ENCODE data around the gene NAP1L5. TPM values are rescaled to one million over a fixed set of nuclear protein-coding genes. Genes with fewer than 3 reads are reported as not detected.

NAP1L5 gene
- total and polyA plus RNA-seq, 2 donors (not counting 1 experiment from before 2014, with no cell fraction given), result 8.9 to 14.1 TPM

DNA sequence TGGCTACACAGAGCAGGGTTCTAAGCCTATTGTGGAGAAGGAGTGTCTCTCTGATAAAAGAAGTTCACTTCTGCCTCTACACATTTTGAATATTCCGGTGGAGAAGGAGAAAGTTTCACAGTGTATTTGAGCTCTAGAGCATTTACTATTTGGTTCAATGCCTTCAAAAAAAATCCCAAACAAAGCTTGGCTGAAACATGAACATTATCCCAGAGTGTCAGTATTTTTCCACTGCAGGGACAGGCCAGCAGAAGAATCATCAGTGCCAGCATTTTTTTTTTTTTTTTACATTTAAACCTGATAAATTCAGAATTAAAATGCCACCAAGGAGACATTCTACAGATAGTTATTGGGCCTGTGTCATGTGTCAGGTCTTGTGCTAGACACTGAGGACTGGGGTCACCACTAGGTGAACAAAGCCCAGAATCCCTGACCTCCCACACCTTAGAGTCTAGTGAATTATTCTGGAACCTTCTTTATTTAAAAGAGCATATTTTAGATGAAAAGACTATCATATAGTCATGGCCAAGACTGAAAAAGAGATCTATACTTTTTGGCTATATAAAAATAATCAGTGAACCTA lies 48.0 kb upstream of the NAP1L5 start:
- H3K9ac ChIP-seq (ENCODE audit: insufficient read depth, low read length), result no peak overlapping the region
- H3K9me3 ChIP-seq (ENCODE audit: control insufficient read depth, insufficient read depth, low read depth, low read length), result no peaks in the 10 kb centered on the region
- no peak for DNase-seq (ENCODE audit: low read depth in 2 of 2)
- TF ChIP-seq, protein P1, sequence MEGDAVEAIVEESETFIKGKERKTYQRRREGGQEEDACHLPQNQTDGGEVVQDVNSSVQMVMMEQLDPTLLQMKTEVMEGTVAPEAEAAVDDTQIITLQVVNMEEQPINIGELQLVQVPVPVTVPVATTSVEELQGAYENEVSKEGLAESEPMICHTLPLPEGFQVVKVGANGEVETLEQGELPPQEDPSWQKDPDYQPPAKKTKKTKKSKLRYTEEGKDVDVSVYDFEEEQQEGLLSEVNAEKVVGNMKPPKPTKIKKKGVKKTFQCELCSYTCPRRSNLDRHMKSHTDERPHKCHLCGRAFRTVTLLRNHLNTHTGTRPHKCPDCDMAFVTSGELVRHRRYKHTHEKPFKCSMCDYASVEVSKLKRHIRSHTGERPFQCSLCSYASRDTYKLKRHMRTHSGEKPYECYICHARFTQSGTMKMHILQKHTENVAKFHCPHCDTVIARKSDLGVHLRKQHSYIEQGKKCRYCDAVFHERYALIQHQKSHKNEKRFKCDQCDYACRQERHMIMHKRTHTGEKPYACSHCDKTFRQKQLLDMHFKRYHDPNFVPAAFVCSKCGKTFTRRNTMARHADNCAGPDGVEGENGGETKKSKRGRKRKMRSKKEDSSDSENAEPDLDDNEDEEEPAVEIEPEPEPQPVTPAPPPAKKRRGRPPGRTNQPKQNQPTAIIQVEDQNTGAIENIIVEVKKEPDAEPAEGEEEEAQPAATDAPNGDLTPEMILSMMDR (conservative IDR thresholded peaks at IDR 0.05 in 1 of 2, IDR thresholded peaks at IDR 0.05 in 1 of 2; ENCODE audit: low read depth in 1 of 2, low read length in 2 of 2), result no peak
- no peak overlapping the region for H3K4me2 ChIP-seq (ENCODE audit: extremely low read depth, insufficient read depth, low read length)
- no peaks in the 10 kb centered on the region for H3K27me3 ChIP-seq (ENCODE audit: control insufficient read depth, insufficient read depth, low read length)
- peaks cover 3% of the 10 kb centered on the region for H3K36me3 ChIP-seq (ENCODE audit: control insufficient read depth, insufficient read depth, low read length)
- no peak overlapping the region for H3K27ac ChIP-seq (ENCODE audit: insufficient read depth, low read length)
- H2AFZ ChIP-seq (ENCODE audit: low read length), result no peak overlapping the region
- no peaks in the 10 kb centered on the region for H3K79me2 ChIP-seq (ENCODE audit: control insufficient read depth, insufficient read depth, low read length)
- no peaks in the 10 kb centered on the region for H3K4me1 ChIP-seq (ENCODE audit: control insufficient read depth, extremely low read depth, insufficient read depth, low read length)
- no peaks in the 10 kb centered on the region for H4K20me1 ChIP-seq (ENCODE audit: control insufficient read depth, extremely low read depth, insufficient read depth, low read length)
- H3K4me3 ChIP-seq (replicated peaks in 1 of 4; ENCODE audit: control extremely low read depth in 1 of 4, insufficient read depth in 1 of 4, low read depth in 3 of 4, low read length in 4 of 4), result no peak overlapping the region

DNA sequence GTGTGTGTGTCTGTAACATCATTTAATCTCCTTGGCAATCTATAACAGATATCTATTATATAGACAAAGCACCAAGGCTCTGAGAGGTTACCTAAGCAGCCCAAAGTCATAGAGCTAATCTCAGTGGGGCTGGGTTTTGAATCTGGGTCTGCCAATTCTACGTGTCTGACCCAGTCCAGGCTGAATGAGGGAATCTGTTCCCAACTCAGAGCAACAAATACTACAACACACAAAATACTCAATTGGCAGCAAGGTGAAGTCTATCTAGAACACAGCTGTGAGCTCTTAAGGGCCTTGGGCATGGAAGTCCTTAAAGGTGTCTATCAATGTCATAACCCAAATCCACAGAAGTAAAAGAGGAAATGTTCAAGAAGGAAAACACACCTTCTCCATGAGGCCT lies 47.5 kb upstream of the NAP1L5 start:
- Histone ChIP-seq H2AFZ (ENCODE audit: low read length) (no peak overlapping the region), H3K9ac (ENCODE audit: insufficient read depth, low read length) (no peak overlapping the region), H3K4me1 (ENCODE audit: control insufficient read depth, extremely low read depth, insufficient read depth, low read length) (no peaks in the 10 kb centered on the region), H3K36me3 (ENCODE audit: control insufficient read depth, insufficient read depth, low read length) (peaks cover 3% of the 10 kb centered on the region), H3K27me3 (ENCODE audit: control insufficient read depth, insufficient read depth, low read length) (no peaks in the 10 kb centered on the region), H3K27ac (ENCODE audit: insufficient read depth, low read length) (no peak overlapping the region), H4K20me1 (ENCODE audit: control insufficient read depth, extremely low read depth, insufficient read depth, low read length) (no peaks in the 10 kb centered on the region), H3K9me3 (ENCODE audit: control insufficient read depth, insufficient read depth, low read depth, low read length) (no peaks in the 10 kb centered on the region), H3K79me2 (ENCODE audit: control insufficient read depth, insufficient read depth, low read length) (no peaks in the 10 kb centered on the region), H3K4me3 (replicated peaks in 1 of 4; ENCODE audit: control extremely low read depth in 1 of 4, insufficient read depth in 1 of 4, low read depth in 3 of 4, low read length in 4 of 4) (no peak overlapping the region), H3K4me2 (ENCODE audit: extremely low read depth, insufficient read depth, low read length) (no peak overlapping the region)
- DNase-seq (ENCODE audit: low read depth in 2 of 2), result no peak
- TF ChIP-seq, protein P1 (conservative IDR thresholded peaks at IDR 0.05 in 1 of 2, IDR thresholded peaks at IDR 0.05 in 1 of 2; ENCODE audit: low read depth in 1 of 2, low read length in 2 of 2), result no peak
- no peak for TF ChIP-seq EZH2 (IDR thresholded peaks at IDR 0.05; ENCODE audit: low read length, missing control alignments)

DNA sequence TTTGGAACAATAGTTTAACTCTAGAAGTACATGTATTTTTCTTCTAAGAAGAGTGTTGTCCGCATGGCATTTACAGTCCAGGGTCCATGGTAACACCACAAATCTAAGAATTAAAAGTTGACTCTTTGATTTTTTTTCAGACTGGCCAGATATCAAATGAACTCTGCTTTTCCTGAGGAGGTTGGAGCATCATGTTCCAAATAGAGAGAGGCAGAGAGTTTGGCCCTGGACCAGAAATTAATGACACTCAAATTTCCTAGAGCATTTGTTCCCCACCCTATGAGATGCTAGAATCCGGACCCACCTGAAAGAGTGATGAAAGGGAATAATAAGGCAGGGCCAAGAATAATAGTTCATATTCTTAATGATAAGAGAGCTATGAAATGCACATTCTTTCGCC lies 47.0 kb upstream of the NAP1L5 start:
- Histone ChIP-seq H3K27ac (ENCODE audit: insufficient read depth, low read length) (no peak overlapping the region), H3K9ac (ENCODE audit: insufficient read depth, low read length) (no peak overlapping the region), H3K79me2 (ENCODE audit: control insufficient read depth, insufficient read depth, low read length) (no peaks in the 10 kb centered on the region), H3K4me1 (ENCODE audit: control insufficient read depth, extremely low read depth, insufficient read depth, low read length) (no peaks in the 10 kb centered on the region), H3K4me3 (replicated peaks in 1 of 4; ENCODE audit: control extremely low read depth in 1 of 4, insufficient read depth in 1 of 4, low read depth in 3 of 4, low read length in 4 of 4) (no peak overlapping the region), H3K27me3 (ENCODE audit: control insufficient read depth, insufficient read depth, low read length) (no peaks in the 10 kb centered on the region), H3K36me3 (ENCODE audit: control insufficient read depth, insufficient read depth, low read length) (peaks cover 3% of the 10 kb centered on the region), H2AFZ (ENCODE audit: low read length) (no peak overlapping the region), H3K4me2 (ENCODE audit: extremely low read depth, insufficient read depth, low read length) (no peak overlapping the region), H4K20me1 (ENCODE audit: control insufficient read depth, extremely low read depth, insufficient read depth, low read length) (no peaks in the 10 kb centered on the region), H3K9me3 (ENCODE audit: control insufficient read depth, insufficient read depth, low read depth, low read length) (no peaks in the 10 kb centered on the region)
- no peak for TF ChIP-seq EZH2 (IDR thresholded peaks at IDR 0.05; ENCODE audit: low read length, missing control alignments)
- TF ChIP-seq, protein P1 (conservative IDR thresholded peaks at IDR 0.05 in 1 of 2, IDR thresholded peaks at IDR 0.05 in 1 of 2; ENCODE audit: low read depth in 1 of 2, low read length in 2 of 2), result no peak
- no peak for DNase-seq (ENCODE audit: low read depth in 2 of 2)

Measured in fibroblast of lung (primary cell).